HepG2 (cell line): ENCODE measurements around the gene PDIA5. TPM values are rescaled to one million over a fixed set of nuclear protein-coding genes. Genes with fewer than 3 reads are reported as not detected.

Experiments
- ATAD3A ChIP-seq: sonication (generic); formaldehyde crosslinking; IDR thresholded peaks from 2 replicates; pipeline ENCODE4 v1.4.0; 2020; ENCODE audit warnings: missing genetic modification reagents
- CBX5 ChIP-seq: sonication (generic); formaldehyde crosslinking; IDR thresholded peaks from 2 replicates; pipeline ENCODE4 v1.4.0; 2020; ENCODE audit warnings: missing genetic modification reagents, borderline replicate concordance
- GABPA ChIP-seq, 2 experiments: IDR thresholded peaks; 2 replicates each; pipeline ENCODE4 v1.6.1; 2011 to 2016; ENCODE audit warnings: low read depth in 2 of 2, low read length in 1 of 2, missing biosample characterization in 1 of 2, missing genetic modification characterization in 1 of 2
- HNF1A ChIP-seq, 2 experiments: sonication (generic) in 1 of 2; formaldehyde crosslinking in 1 of 2; IDR thresholded peaks; 2 replicates each; pipeline versions ENCODE4 v1.4.0 to v1.6.1; 2016 to 2020; ENCODE audit warnings: borderline replicate concordance in 1 of 2, low read depth in 1 of 2, mild to moderate bottlenecking in 1 of 2, missing genetic modification reagents in 1 of 2
- IRF9 ChIP-seq: sonication (generic); formaldehyde crosslinking; IDR thresholded peaks from 2 replicates; pipeline ENCODE4 v1.8.0; 2022; ENCODE audit warnings: missing genetic modification reagents, mild to moderate bottlenecking, borderline replicate concordance
- RELA ChIP-seq: sonication (generic); formaldehyde crosslinking; IDR thresholded peaks from 2 replicates; pipeline ENCODE4 v1.4.0; 2020; ENCODE audit warnings: missing genetic modification reagents
- RNF2 ChIP-seq: fragments of 450-650 bp; conservative IDR thresholded peaks from 2 replicates; pipeline ENCODE4 v1.6.1; 2016; ENCODE audit warnings: low read depth
- SAFB2 ChIP-seq: sonication (generic); formaldehyde crosslinking; IDR thresholded peaks from 2 replicates; pipeline ENCODE4 v1.5.1; 2020; ENCODE audit warnings: missing genetic modification reagents, low read depth, mild to moderate bottlenecking, borderline replicate concordance
- SP2 ChIP-seq: sonication (generic); formaldehyde crosslinking; IDR thresholded peaks from 2 replicates; pipeline ENCODE4 v1.5.1; 2020; ENCODE audit warnings: mild to moderate bottlenecking, missing genetic modification reagents
- ZFP41 ChIP-seq: sonication (generic); formaldehyde crosslinking; IDR thresholded peaks from 2 replicates; pipeline ENCODE4 v1.4.0; 2020; ENCODE audit warnings: mild to moderate bottlenecking, missing genetic modification reagents, borderline replicate concordance
- ZNF251 ChIP-seq: sonication (generic); formaldehyde crosslinking; IDR thresholded peaks from 2 replicates; pipeline ENCODE4 v1.9.0; 2021; ENCODE audit warnings: mild to moderate bottlenecking, missing genetic modification reagents
- ZNF282 ChIP-seq: fragments of 450-650 bp; IDR thresholded peaks from 2 replicates; pipeline ENCODE4 v1.6.1; 2018; ENCODE audit not compliant: partially characterized antibody
- ZNF44 ChIP-seq: sonication (generic); formaldehyde crosslinking; IDR thresholded peaks from 2 replicates; pipeline ENCODE4 v1.5.1; 2020; ENCODE audit warnings: mild to moderate bottlenecking, missing genetic modification reagents
- ZNF552 ChIP-seq: sonication (generic); formaldehyde crosslinking; IDR thresholded peaks from 2 replicates; pipeline ENCODE4 v1.9.0; 2022; ENCODE audit warnings: missing genetic modification reagents, mild to moderate bottlenecking, borderline replicate concordance
- ZNF629 ChIP-seq: sonication (generic); formaldehyde crosslinking; conservative IDR thresholded peaks from 2 replicates; pipeline ENCODE4 v1.5.0; 2020; ENCODE audit warnings: missing genetic modification reagents
- ZNF674 ChIP-seq: sonication (generic); formaldehyde crosslinking; IDR thresholded peaks from 2 replicates; pipeline ENCODE4 v1.5.0; 2020; ENCODE audit warnings: low read depth, mild to moderate bottlenecking, missing genetic modification reagents
- ZSCAN12 ChIP-seq: sonication (generic); formaldehyde crosslinking; IDR thresholded peaks from 2 replicates; pipeline ENCODE4 v1.9.0; 2021; ENCODE audit warnings: mild to moderate bottlenecking, missing genetic modification reagents
- polyA plus RNA-seq, 8 experiments: library from polyadenylated mRNA; depleted of rRNA in 3 of 8; stranded (reverse) in 7 of 8; unstranded in 1 of 8; fragments of >200 nt; fragmentation: Illumina TruSeq in 4 of 8; extraction: Trizol in 4 of 8; gene quantifications; 2 replicates each; pipeline versions ENCODE4 v1.2.1 to v1.2.3, GENCODE V29; 2011 to 2016; ENCODE audit warnings: low read depth in 4 of 8, missing spikeins in 1 of 8, mixed read lengths in 1 of 8; ENCODE audit not compliant: insufficient read depth in 1 of 8
- total RNA-seq, 5 experiments: library from RNA; depleted of rRNA; stranded (reverse); fragments of >200 nt; fragmentation: Illumina TruSeq; extraction: Trizol; gene quantifications; 2 replicates each; pipeline ENCODE4 v1.2.3, GENCODE V29; 2016; ENCODE audit warnings: low read depth in 1 of 5
- TF ChIP-seq, protein P1 (sequence below): sonication (generic); formaldehyde crosslinking; IDR thresholded peaks from 2 replicates; pipeline ENCODE4 v1.5.0; 2020; ENCODE audit warnings: mild to moderate bottlenecking, missing genetic modification reagents, borderline replicate concordance
- TF ChIP-seq, protein P2 (sequence below): sonication (generic); formaldehyde crosslinking; IDR thresholded peaks from 2 replicates; pipeline ENCODE4 v1.8.1; 2023; ENCODE audit warnings: mild to moderate bottlenecking, missing genetic modification reagents

Gene PDIA5
- total and polyA plus RNA-seq, 2 of the 13 experiments (the other 11 are each of a cell fraction or from before 2014, with no cell fraction given), result 51.3 to 74.3 TPM

DNA sequence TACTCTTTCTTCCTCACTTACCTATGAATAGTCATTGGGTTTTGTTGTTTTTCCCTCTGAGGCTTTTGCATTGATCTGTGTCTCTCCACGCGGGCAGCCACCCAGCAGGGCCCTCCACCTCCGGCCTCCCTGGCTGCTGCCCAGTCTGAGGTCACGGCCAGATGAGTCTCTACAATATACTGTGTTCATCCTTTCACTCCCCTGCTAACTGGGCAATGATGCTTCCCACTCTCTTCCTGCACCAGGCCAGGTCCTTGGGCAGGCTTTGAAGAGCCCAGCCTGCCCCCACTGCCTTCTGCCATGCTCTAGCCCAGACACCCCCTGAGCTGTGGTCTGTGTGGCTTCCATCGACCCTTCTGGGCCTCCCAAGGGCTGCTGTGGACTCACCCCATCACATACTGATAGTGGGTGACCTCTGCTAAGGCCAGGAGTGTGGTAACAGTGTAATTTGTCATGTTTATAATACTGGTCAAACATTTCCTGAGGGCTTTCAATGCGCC is 18.0 kb downstream of the PDIA5 start (continued):
- TF ChIP-seq CBX5 (CRISPR knock-in tag) (no peak), ZNF44 (CRISPR knock-in tag) (no peak), ZNF552 (CRISPR knock-in tag) (no peak), ZNF251 (CRISPR knock-in tag) (no peak), ZNF629 (CRISPR knock-in tag) (no peak), ZFP41 (CRISPR knock-in tag) (no peak), ZNF282 (no peak), HNF1A (IDR thresholded peaks at IDR 0.05; ENCODE audit: low read depth) (0 out of 2 replicates have a peak, but pooled peaks have one; percentile 11), HNF1A (CRISPR knock-in tag; IDR thresholded peaks at IDR 0.05; ENCODE audit: borderline replicate concordance) (no peak), SAFB2 (no peak), RELA (CRISPR knock-in tag) (no peak), RNF2 (no peak), ZNF674 (CRISPR knock-in tag) (no peak), IRF9 (CRISPR knock-in tag) (no peak), ATAD3A (CRISPR knock-in tag) (no peak), GABPA (IDR thresholded peaks at IDR 0.05; ENCODE audit: low read depth, low read length) (no peak), GABPA (CRISPR knock-in tag; IDR thresholded peaks at IDR 0.05; ENCODE audit: low read depth) (no peak), SP2 (no peak; the same call in 1 of the 2 replicates), ZSCAN12 (CRISPR knock-in tag) (no peak)
- TF ChIP-seq, protein P1, sequence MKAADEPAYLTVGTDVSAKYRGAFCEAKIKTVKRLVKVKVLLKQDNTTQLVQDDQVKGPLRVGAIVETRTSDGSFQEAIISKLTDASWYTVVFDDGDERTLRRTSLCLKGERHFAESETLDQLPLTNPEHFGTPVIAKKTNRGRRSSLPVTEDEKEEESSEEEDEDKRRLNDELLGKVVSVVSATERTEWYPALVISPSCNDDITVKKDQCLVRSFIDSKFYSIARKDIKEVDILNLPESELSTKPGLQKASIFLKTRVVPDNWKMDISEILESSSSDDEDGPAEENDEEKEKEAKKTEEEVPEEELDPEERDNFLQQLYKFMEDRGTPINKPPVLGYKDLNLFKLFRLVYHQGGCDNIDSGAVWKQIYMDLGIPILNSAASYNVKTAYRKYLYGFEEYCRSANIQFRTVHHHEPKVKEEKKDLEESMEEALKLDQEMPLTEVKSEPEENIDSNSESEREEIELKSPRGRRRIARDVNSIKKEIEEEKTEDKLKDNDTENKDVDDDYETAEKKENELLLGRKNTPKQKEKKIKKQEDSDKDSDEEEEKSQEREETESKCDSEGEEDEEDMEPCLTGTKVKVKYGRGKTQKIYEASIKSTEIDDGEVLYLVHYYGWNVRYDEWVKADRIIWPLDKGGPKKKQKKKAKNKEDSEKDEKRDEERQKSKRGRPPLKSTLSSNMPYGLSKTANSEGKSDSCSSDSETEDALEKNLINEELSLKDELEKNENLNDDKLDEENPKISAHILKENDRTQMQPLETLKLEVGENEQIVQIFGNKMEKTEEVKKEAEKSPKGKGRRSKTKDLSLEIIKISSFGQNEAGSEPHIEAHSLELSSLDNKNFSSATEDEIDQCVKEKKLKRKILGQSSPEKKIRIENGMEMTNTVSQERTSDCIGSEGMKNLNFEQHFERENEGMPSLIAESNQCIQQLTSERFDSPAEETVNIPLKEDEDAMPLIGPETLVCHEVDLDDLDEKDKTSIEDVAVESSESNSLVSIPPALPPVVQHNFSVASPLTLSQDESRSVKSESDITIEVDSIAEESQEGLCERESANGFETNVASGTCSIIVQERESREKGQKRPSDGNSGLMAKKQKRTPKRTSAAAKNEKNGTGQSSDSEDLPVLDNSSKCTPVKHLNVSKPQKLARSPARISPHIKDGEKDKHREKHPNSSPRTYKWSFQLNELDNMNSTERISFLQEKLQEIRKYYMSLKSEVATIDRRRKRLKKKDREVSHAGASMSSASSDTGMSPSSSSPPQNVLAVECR (CRISPR knock-in tag), result no peak; the same call in 1 of the 2 replicates
- TF ChIP-seq, protein P2, sequence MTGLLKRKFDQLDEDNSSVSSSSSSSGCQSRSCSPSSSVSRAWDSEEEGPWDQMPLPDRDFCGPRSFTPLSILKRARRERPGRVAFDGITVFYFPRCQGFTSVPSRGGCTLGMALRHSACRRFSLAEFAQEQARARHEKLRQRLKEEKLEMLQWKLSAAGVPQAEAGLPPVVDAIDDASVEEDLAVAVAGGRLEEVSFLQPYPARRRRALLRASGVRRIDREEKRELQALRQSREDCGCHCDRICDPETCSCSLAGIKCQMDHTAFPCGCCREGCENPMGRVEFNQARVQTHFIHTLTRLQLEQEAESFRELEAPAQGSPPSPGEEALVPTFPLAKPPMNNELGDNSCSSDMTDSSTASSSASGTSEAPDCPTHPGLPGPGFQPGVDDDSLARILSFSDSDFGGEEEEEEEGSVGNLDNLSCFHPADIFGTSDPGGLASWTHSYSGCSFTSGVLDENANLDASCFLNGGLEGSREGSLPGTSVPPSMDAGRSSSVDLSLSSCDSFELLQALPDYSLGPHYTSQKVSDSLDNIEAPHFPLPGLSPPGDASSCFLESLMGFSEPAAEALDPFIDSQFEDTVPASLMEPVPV, result no peak
